Neural cell (in vitro differentiated cells): ENCODE measurements around the gene TNFRSF12A. TPM values are rescaled to one million over a fixed set of nuclear protein-coding genes. Genes with fewer than 3 reads are reported as not detected.

Experiments used
- H2AFZ ChIP-seq: fragments of 200-600, 300-800 bp; sonication (generic), shearing (Covaris generic); 2 replicates; pipeline ENCODE4 v1.6.0; 2014; ENCODE audit warnings: low read depth, mild to moderate bottlenecking, antibody characterized with exemption, low read length, moderate library complexity
- H3F3A ChIP-seq: fragments of 200-600 bp; shearing (Covaris generic); 2 replicates; pipeline ENCODE4 v1.6.1; 2016; ENCODE audit warnings: mild to moderate bottlenecking, moderate library complexity, mixed read lengths, antibody characterized with exemption, low read length; ENCODE audit not compliant: insufficient read depth, poor library complexity, severe bottlenecking
- H3K27ac ChIP-seq: fragments of 200-600, 300-800 bp; sonication (generic), shearing (Covaris generic); 2 replicates; pipeline ENCODE4 v1.5.1; 2014; ENCODE audit warnings: mild to moderate bottlenecking, low read length, moderate library complexity
- H3K27me3 ChIP-seq: fragments of 300-800, 200-600 bp; sonication (generic), shearing (Covaris generic); 2 replicates; pipeline ENCODE4 v1.6.0; 2014; ENCODE audit warnings: mild to moderate bottlenecking, low read depth, low read length, moderate library complexity; ENCODE audit not compliant: insufficient read depth
- H3K36me3 ChIP-seq: fragments of 300-800, 200-600 bp; sonication (generic), shearing (Covaris generic); 2 replicates; pipeline ENCODE4 v1.5.1; 2014; ENCODE audit warnings: mild to moderate bottlenecking, antibody characterized with exemption, low read length, moderate library complexity; ENCODE audit not compliant: insufficient read depth
- H3K4me2 ChIP-seq: fragments of 300-800, 200-600 bp; sonication (generic), shearing (Covaris generic); 2 replicates; pipeline ENCODE4 v1.6.0; 2014; ENCODE audit warnings: mild to moderate bottlenecking, low read length
- H3K4me3 ChIP-seq: fragments of 300-800, 200-600 bp; sonication (generic), shearing (Covaris generic); 2 replicates; pipeline ENCODE4 v1.5.1; 2014; ENCODE audit warnings: mild to moderate bottlenecking, low read length, moderate library complexity
- H3K79me2 ChIP-seq: fragments of 200-600 bp; shearing (Covaris generic); replicated peaks from 2 replicates; pipeline ENCODE4 v1.6.0; 2014; ENCODE audit warnings: mild to moderate bottlenecking, low read length, moderate library complexity; ENCODE audit not compliant: insufficient read depth
- H3K9ac ChIP-seq: fragments of 300-800, 200-600 bp; sonication (generic), shearing (Covaris generic); 2 replicates; pipeline ENCODE4 v1.6.1; 2016; ENCODE audit warnings: mild to moderate bottlenecking, low read length, mixed read lengths
- H3K9me2 ChIP-seq: fragments of 200-600 bp; shearing (Covaris generic); 2 replicates; pipeline ENCODE4 v1.6.1; 2016; ENCODE audit warnings: mild to moderate bottlenecking, low read length, mixed read lengths; ENCODE audit not compliant: insufficient read depth
- H3K9me3 ChIP-seq: fragments of 200-600, 300-800 bp; sonication (generic), shearing (Covaris generic); 2 replicates; pipeline ENCODE4 v1.6.1; 2016; ENCODE audit warnings: mild to moderate bottlenecking, mixed run types, low read length, moderate library complexity, mixed read lengths
- H4K20me1 ChIP-seq: fragments of 200-600 bp; shearing (Covaris generic); 2 replicates; pipeline ENCODE4 v1.6.1; 2016; ENCODE audit warnings: mild to moderate bottlenecking, mixed run types; ENCODE audit not compliant: insufficient read depth
- CTCF ChIP-seq: fragments of 450-650 bp; IDR thresholded peaks from 2 replicates; pipeline ENCODE4 v1.5.1; 2014; ENCODE audit warnings: antibody characterized with exemption, mild to moderate bottlenecking, moderate library complexity; ENCODE audit not compliant: poor library complexity, severe bottlenecking
- EP300 ChIP-seq: fragments of 450-650 bp; conservative IDR thresholded peaks from 2 replicates; pipeline ENCODE4 v1.6.1; 2014; ENCODE audit warnings: antibody characterized with exemption, mild to moderate bottlenecking, moderate library complexity; ENCODE audit not compliant: poor library complexity, severe bottlenecking
- EZH2 ChIP-seq: fragments of 200-600, 300-800 bp; shearing (Covaris generic), sonication (generic); IDR thresholded peaks from 2 replicates; pipeline ENCODE4 v1.6.1; 2014; ENCODE audit warnings: antibody characterized with exemption, low read length, borderline replicate concordance, mild to moderate bottlenecking; ENCODE audit not compliant: insufficient read depth, poor library complexity, severe bottlenecking
- MXI1 ChIP-seq: fragments of 450-650 bp; conservative IDR thresholded peaks from 2 replicates; pipeline ENCODE4 v1.6.1; 2014; ENCODE audit warnings: antibody characterized with exemption, mild to moderate bottlenecking; ENCODE audit not compliant: poor library complexity, severe bottlenecking
- POLR2AphosphoS5 ChIP-seq: IDR thresholded peaks from 2 replicates; pipeline ENCODE4 v1.6.1; 2012
- RAD21 ChIP-seq: fragments of 450-650 bp; conservative IDR thresholded peaks from 2 replicates; pipeline ENCODE4 v1.6.1; 2014; ENCODE audit warnings: antibody characterized with exemption, mild to moderate bottlenecking, moderate library complexity
- REST ChIP-seq: IDR thresholded peaks from 2 replicates; pipeline ENCODE4 v1.6.1; 2012; ENCODE audit warnings: borderline replicate concordance
- SMC3 ChIP-seq: fragments of 450-650 bp; conservative IDR thresholded peaks from 2 replicates; pipeline ENCODE4 v1.6.1; 2014; ENCODE audit warnings: antibody characterized with exemption, mild to moderate bottlenecking, moderate library complexity; ENCODE audit not compliant: poor library complexity
- TAF1 ChIP-seq: IDR thresholded peaks from 2 replicates; pipeline ENCODE4 v1.6.1; 2012; ENCODE audit warnings: low read depth
- polyA minus RNA-seq: library from RNA; depleted of rRNA, polyadenylated mRNA; stranded (reverse); fragments of >200 nt; gene quantifications from 2 replicates; pipeline ENCODE4 v1.2.3, GENCODE V29; 2014
- polyA plus RNA-seq: library from polyadenylated mRNA; depleted of rRNA; stranded (reverse); fragments of >200 nt; gene quantifications from 2 replicates; pipeline ENCODE4 v1.2.3, GENCODE V29; 2014

Gene TNFRSF12A
- polyA plus RNA-seq, result 2.0 and 2.3 TPM in 2 replicates
- 0.97 TPM in 1 of 2 replicates, not detected in the other for polyA minus RNA-seq

GRCh38 chr16:3020247-3020603, at the start of gene TNFRSF12A:
TSS of gene TNFRSF12A (plus strand) at chr16:3020368. CDS start at chr16:3020398, 30 bp downstream.
- H3K36me3 ChIP-seq, result no peaks in the 10 kb centered on the region
- no peak within 1 kb of the TSS for H2AFZ ChIP-seq
- H3K9me3 ChIP-seq, result no peaks in the 10 kb centered on the region
- no peaks in the 10 kb centered on the region for H3K79me2 ChIP-seq
- peak within 1 kb of the TSS; percentile 5 for H3K9ac ChIP-seq
- H4K20me1 ChIP-seq, result no peaks in the 10 kb centered on the region
- H3K27me3 ChIP-seq, result peaks cover 38% of the 10 kb centered on the region
- no peaks in the 10 kb centered on the region for H3F3A ChIP-seq
- no peak within 1 kb of the TSS for H3K4me2 ChIP-seq
- no peaks in the 10 kb centered on the region for H3K9me2 ChIP-seq
- H3K4me3 ChIP-seq, result peak within 1 kb of the TSS; percentile 55
- no peak within 1 kb of the TSS for H3K27ac ChIP-seq
- no peak for TF ChIP-seq POLR2AphosphoS5
- no peak for TF ChIP-seq MXI1
- no peak for TF ChIP-seq REST
- TF ChIP-seq EZH2, result no peak
- TF ChIP-seq CTCF, result no peak
- no peak for TF ChIP-seq EP300
- TF ChIP-seq SMC3, result no peak
- no peak for TF ChIP-seq RAD21
- TF ChIP-seq TAF1, result no peak

- H3K9ac ChIP-seq, result peak overlapping the region; percentile 83
- no peaks in the 10 kb centered on the region for H3K9me2 ChIP-seq
- no peaks in the 10 kb centered on the region for H3K79me2 ChIP-seq
- no peak overlapping the region for H2AFZ ChIP-seq
- H3K36me3 ChIP-seq, result no peaks in the 10 kb centered on the region
- H3K4me3 ChIP-seq, result peak overlapping the region; percentile 98
- no peaks in the 10 kb centered on the region for H3F3A ChIP-seq
- TF ChIP-seq RAD21, result no peak
- TF ChIP-seq TAF1, result no peak
- TF ChIP-seq MXI1, result no peak
- no peak for TF ChIP-seq POLR2AphosphoS5
- no peak for TF ChIP-seq CTCF
- no peak for TF ChIP-seq REST
- TF ChIP-seq EZH2, result no peak
- TF ChIP-seq SMC3, result no peak
- TF ChIP-seq EP300, result no peak
- peak overlapping the region; percentile 76 for H3K4me2 ChIP-seq
- no peaks in the 10 kb centered on the region for H4K20me1 ChIP-seq
- no peak overlapping the region for H3K27ac ChIP-seq
- H3K27me3 ChIP-seq, result peaks cover 27% of the 10 kb centered on the region
- no peaks in the 10 kb centered on the region for H3K9me3 ChIP-seq
Observed at GRCh38 chr16:2970563-2970962, 49.6 kb upstream of the TNFRSF12A start.
